NCI-H2171 (cell line): Measurements from ENCODE around the gene TBC1D3G.
"Not testable (repeated sequence)": the region's sequence is repeated elsewhere in the genome, so short reads cannot be mapped to it uniquely, and the experiment has no call there.

Source experiments
- DNase-seq: peaks from one replicate; lab custom pipeline; 2025; lab: John Stamatoyannopoulos, UW

Gene TBC1D3G

DNA sequence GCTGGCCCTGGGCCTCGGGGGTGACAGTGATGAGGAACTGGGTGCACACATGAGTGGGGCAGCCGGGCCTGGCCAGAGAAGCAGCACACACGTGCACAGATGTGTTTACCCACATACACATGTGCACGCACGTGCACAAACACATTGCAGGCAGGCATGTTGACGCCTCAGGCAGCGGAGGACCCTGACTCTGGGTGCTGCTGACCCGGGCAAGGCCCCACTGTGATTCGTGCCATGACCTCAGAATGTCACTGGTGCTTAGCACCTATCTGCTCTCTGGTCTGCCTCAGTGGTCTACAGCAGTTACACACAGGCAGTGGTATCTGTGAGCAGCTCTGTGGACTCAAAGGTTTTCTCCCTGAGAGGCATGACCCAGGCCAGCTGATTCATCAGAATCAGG lies at the start of gene TBC1D3G:
Gene TBC1D3G (plus strand): TSS at position 301 of the 400 bp plus-strand sequence. CDS start 1,528 bp downstream, outside the sequence.
- not testable (repeated sequence) for DNase-seq

DNA sequence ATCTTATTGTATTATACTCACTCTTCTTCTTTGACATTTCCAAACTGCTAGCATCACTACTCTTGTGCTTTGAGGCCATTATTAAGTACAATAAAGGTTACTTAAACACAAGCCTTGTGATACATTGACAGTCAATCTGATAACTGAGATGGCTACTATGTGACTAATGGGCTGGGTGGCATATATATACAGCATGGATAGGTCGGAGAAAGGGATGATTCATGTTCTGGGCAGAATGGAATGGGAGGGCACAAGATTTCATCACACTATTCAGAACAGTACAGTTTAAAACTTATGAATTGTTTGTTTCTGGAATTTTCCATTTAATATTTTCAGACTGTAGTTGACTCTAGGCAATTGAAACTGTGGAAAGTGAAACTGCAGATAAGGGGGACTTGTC lies 40.4 kb upstream of the TBC1D3G start:
- DNase-seq: not testable (repeated sequence)

DNA sequence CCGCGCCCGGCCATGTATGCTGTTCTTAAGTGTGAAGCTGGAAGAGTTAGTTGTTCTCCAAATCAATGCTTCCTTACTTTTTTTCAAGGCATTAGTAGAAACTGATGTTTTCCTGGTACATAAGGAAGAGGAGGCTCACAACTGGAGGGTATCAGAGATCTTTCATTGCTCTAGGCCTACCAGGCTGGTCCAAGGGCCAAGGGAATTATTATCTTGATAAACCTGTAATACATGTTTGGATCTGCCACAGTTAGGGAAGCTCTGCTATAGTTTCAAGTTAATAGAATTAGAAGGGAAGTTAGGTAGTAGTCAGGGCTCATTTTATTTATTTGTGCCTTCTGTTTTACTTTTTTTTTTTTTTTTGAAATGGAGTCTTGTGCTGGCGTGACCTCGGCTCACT lies 39.5 kb upstream of the TBC1D3G start:
- not testable (repeated sequence) for DNase-seq

DNA sequence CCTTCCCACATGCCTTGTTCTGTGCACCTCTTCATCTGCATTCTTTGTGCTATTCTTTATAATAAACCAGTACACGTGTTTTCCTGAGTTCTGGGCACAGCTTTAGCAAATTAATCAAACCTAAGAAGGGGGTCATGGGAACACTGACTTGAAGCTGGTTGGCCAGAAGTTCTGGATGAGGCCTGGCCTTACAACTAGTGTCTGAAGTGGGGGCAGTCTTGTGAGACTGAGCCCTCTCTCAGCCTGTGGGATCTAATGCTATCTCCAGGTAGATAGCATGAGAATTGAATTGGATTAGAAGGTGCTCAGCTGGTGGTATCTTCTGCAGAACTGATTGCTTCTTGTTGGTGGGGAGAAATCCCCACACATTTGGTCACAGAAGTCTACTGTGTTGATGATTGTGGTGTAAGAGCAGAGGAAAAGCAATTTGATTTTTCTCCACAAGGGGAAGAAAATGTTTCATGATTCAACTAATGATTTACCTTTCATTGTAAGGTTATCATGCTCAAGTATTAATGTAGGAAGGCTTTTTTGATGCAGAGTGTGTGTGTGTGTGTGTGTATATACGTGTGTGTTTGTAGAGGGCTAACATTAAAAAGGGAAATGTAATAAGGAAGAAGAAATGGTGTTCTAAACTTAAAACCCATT lies 33.6 kb upstream of the TBC1D3G start:
- DNase-seq: not testable (repeated sequence)

DNA sequence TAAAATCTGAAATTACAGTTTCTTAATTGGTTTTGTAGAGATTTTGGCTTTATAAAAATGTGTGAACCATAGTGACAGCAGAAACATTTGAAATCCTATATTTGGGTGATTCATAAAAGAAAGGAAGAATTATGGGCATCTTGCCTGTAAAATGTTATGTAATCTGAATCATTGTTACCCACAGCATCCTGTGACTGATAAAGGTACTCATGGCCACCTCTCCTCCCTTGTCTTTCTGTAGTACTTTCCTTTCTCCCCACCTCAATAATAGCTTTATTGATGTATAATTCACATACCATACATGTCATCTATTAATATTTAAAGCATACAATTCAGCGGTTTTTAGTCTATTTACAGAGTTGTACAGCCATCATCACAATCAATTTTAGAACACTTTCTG lies 28.5 kb upstream of the TBC1D3G start:
- DNase-seq: not testable (repeated sequence)

DNA sequence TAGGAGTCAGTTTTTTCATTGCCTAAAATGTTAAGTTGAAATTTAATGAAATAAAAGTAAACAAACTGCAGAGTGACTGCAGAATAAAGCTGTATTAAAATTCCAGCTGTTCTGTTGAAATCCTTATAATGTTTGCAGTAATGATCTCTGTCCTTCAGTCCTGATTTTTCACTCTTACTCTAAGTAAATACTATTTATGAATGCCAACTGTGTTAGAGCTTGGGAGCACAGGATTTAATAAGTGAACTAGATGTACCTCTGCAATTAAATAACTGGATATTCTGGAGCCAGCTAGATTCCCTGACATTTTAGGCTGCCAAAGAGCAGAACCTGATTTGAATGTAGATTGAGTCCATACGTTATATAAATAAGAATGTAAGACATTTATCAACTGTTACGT lies 7.9 kb upstream of the TBC1D3G start:
- not testable (repeated sequence) for DNase-seq

DNA sequence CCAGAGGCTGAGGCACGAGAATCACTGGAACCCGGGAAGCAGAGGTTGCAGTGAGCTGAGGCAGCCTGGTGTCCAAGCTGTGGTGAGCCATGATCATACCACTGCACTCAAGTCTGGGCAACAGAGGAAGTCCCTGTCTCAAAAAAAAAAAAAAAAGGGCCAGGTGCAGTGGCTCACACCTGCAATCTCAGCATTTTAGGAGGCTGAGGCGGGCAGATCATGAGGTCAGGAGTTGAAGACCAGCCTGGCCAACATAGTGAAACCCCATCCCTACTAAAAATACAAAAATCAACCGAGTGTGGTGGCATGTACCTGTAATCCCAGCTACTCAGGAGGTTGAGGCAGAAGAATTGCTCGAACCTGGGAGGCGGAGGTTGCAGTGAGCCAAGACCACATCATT lies 38.8 kb downstream of the TBC1D3G start:
- not testable (repeated sequence) for DNase-seq

DNA sequence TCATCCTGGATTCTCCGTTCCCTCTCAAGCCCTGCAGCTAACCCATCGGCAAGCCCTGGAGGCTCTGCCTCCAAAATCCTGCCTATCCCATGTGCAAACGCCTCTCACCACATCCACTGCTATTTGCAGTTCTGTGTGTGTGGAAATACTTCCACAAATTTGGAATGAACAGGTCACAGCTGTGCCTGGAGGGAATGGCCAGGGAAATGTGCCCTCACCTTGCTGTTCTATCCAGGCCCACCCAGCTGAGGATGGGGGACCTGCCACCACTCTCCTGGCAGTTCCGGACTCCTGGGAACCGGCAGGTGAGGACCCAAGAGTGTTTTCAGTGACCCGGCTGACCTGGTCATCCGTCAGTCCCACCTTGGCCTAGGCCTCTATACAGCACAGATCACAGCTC lies 52.3 kb downstream of the TBC1D3G start:
- not testable (repeated sequence) for DNase-seq
